Subcutaneous adipose tissue (tissue), 4 donors: Measurements from ENCODE around the gene TGFBR3. TPM values are rescaled to one million over a fixed set of nuclear protein-coding genes. Genes with fewer than 3 reads are reported as not detected.

Experiments
- CTCF ChIP-seq: fragments of 450-650 bp; IDR thresholded peaks from one replicate; pipeline ENCODE4 v1.5.1; 2016; ENCODE audit warnings: low read depth, mild to moderate bottlenecking, control low read depth, antibody characterized with exemption, moderate library complexity
- total RNA-seq, 4 donors: library from RNA; depleted of rRNA; stranded (reverse); fragments of >200 nt; gene quantifications; one replicate each; pipeline ENCODE4 v1.1.0, GENCODE V29; 2016

Gene TGFBR3
- total RNA-seq, 4 donors from 2014 or later, result 206 to 374 (median 284) TPM

DNA sequence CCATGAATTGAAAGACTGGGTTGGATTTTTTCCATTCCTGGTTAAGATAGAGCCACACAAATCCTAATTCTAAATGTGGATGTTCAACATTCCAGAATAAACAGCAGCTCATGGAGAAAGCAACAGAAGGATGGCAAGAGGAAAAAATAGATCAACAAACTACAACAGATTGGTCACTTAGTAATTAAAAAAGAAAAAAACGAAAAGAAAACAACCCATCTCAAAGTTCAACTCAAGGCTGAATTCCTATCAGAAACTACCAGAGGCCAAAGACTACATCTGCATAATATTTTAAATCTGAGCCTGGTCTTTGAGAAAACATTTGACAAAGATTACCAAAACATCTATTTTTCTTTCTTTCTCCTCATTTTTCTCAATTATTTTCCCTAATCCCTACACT, 69.9 kb downstream of the TGFBR3 start:
- TF ChIP-seq CTCF, result no peak

GRCh38 chr1:91814448-91814847, 71.5 kb downstream of the TGFBR3 start:
- no peak for TF ChIP-seq CTCF

DNA sequence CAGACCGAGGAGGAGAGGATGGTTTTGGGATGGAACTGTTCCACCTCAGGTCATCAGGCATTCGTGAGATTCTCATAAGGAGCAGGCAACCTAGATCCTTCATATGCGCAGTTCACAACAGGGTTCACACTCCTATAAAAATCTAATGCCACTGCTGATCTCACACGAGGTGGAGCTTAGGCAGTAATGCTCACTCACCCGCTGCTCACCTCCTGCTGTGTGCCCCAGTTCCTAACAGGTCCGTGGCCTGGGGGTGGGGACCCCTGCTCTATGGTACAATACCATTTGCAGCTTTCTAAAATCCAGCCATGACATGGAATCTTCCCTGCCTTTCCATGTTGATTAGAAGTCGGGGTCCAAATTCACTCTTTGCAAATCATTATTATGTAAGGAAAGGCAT, 72.1 kb downstream of the TGFBR3 start:
- TF ChIP-seq CTCF, result no peak

DNA sequence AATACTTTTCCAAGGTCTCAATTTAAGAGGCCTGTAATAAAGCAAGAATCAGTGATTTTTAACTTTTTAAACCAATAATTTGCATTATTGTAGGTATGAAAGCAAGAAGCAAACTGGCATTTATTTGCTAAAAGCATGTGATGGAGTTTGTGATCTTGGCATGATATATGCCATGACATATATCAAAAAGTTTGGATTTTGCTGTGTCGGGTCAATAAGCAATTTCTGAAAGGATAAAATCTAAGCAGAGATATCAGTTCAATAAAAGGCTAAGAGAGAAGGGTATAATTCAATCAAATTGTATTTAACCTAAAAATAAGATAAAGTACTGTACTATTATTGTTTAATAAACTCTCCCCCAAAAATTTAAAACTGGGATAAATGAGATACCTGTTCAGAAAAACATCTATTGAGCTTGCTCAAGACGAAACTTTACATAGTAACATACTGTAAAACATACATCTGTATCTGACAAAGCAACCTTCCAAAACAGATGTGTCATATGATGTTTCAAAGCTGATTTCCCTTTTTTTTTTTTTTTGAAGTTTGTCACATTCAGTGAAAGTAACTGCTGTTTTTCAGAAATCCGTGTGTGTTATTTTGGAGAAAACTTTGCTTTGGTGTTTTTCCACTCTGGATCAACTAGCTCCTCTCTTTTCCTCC, 74.5 kb downstream of the TGFBR3 start:
- TF ChIP-seq CTCF, result no peak

DNA sequence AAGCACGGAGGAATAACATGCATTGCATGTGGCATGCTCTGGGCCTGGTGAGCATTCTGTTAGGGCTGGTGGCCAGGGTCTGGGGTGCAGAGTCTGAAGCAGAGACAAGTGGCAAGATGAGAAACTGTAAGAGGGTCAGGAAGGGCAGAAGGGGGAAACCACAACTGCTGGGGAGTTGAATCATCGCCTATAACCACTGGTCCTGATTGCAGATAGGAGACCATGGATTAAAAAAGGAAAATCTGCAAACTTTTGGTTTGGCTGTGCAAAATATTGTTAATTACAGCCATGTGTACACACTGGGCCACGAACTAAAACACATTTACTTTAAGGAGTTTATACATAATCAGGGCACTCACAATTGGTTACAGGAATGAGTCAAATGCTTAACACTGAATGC, 76.6 kb downstream of the TGFBR3 start:
- no peak for TF ChIP-seq CTCF

DNA sequence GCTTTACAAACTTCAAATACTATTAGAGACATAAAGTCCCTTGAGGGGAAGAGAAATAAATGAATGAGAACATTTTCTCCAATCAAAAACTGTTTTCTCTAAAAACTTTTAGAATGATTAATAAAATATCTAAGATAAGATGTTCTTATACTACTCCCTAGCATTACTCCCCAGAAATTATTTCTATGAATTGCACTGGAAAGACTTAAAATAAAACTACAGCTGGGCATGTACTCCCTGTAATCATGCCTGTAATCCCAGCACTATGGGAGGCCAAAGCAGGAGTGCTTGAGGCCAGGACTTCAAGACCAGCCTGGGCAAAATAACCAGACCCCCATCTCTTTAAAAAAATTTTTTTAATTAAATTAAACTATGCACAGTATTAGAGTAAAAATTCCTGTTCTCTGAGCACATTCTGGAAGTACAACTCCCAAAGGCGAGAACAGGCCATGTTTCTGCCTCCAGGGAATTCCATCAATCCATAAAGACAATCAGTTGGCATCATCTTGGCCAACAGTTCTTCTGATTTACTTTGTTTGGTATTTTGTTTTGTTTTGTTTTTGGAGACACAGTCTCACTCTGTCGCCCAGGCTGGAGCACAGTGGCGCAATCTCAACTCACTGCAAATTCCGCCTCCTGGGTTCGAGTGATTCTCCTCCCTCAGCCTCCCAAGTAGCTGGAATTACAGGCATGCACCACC, 77.9 kb downstream of the TGFBR3 start:
- no peak for TF ChIP-seq CTCF

- no peak for TF ChIP-seq CTCF
Measured at GRCh38 chr1:91806769-91807700, 78.9 kb downstream of the TGFBR3 start.
